HG03280 (cell line): ENCODE data around the gene RPP14.
A peak's percentile ranks its signal among the peaks of the same experiment; 100 is the strongest.
"Not testable (repeated sequence)": the region's sequence is repeated elsewhere in the genome, so short reads cannot be mapped to it uniquely, and the experiment has no call there.

ENCODE experiments used
- ATAC-seq: cut with Tn5 transposase; IDR thresholded peaks from one replicate; pipeline ENCODE4 v1.9.1; 2021; ENCODE audit warnings: mild to moderate bottlenecking, moderate library complexity; ENCODE audit not compliant: unreplicated experiment

RPP14 gene

DNA sequence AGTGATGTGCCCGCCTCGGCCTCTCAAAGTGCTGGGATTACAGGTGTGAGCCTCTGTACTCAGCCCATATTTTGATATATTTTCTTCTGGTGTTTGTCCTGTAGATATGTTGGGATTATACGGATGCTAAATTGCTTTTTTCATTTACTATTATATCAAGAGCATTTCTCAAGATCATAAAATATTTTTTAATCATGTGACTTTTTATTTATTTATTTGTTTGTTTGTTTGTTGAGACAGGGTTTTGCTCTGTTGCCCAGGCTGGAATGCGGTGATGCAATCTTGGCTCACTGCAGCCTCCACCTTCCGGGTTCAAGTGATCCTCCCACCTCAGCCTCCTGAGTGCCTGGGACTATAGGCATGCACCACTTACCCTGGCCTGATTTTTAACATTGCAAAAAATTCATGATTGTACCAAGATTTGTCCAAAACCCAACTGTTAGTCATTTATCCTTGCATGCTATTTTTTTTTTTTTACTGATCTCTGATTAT, 23.9 kb downstream of the RPP14 start:
- no peak for ATAC-seq

DNA sequence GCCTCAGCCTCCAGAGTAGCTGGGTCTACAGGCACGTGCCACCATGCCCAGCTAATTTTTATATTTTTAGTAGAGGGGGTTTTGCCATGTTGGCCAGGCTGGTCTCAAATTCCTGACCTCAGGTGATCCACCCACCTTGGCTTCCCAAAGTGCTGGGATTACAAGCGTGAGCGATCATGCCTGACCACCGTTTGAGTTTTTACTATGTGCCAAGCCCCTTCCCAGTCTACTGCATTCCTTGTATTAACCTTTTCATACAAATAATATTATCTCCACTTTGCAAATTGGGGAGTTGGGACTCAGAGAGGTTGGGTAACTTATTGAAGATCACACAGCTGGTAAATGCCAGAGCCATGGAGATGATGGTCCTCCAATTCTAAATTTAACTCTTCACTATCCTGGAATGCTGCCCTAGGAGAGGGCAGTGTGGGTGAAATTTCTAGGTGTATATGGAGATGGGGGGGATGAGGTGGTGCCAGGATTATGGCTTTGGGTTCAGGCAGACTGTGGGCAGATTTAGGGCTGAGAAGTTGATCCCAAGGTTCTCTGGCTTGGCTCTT, 25.6 kb downstream of the RPP14 start:
- no peak for ATAC-seq

DNA sequence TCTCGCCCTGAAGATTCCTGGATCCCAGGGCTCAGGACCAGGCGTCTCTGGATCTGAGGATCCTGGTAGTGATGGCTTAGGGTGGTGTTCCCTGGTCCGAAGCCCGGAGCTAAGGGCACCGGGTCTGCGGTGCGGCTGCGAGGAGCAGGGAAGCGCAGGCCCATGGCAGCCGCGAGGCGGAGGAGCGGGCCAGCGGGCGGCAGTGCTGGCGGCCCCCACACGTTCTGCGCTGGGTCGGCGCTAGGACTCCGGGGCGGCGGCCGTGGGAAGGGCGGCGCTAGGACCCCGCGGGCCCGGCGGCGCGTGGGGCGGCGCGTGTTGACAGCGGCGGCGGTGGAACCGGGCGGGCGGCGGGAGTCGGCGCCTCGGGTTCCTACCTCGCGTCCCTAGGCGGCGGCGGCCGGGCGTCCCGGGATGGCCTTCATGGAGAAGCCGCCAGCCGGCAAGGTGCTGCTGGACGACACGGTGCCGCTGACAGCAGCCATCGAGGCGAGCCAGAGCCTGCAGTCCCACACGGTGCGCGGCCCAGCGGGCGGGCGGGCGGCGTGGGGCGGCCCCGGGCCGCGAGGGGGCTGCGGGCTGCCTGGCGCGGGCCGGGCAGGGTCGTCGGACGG, 26.6 kb downstream of the RPP14 start, which contains the start of gene PXK:
PXK (plus strand) TSS at position 318 of the 614 bp plus-strand sequence; CDS start at position 415, 97 bp downstream.
- peak; percentile 86 for ATAC-seq

DNA sequence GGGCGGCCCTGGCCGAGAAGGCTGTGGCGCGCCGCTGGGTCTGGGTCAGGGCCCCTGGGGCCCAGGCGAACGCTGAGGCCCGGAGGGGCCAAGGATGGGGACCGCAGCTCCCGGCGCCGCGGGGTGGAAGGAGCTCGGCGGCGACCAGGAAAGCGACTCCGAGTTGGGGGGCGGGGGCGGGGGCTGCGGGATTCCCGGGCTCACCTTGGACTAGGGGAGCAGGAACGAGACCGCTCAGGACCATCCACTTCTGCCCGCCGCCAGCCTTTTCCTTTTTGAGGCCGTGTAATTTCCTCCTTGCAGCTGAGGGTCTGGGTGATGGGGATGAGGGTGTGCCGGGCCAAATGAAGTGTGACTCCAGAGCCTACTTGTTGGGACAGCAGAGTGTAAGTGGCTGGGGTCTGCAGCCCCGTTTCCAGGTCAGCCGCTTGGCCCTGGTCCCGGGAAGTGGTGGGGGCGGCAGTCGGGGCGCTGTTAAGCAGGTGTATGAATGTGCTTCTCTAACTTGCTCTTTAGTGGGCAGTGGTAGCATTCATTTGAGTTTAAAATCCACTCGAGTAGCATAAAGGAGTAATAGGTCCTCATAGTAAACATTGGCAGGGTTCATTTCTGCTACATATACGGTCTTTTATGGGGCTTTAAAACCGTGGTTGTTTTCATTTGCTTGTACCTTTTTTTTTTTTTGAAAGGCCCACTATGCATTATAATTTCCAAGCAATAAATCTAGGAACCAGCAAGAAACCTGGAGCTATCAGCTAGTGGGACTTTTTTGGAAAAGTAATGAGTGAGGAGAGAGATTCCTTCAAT, 27.4 kb downstream of the RPP14 start:
- ATAC-seq = peak; percentile 36

DNA sequence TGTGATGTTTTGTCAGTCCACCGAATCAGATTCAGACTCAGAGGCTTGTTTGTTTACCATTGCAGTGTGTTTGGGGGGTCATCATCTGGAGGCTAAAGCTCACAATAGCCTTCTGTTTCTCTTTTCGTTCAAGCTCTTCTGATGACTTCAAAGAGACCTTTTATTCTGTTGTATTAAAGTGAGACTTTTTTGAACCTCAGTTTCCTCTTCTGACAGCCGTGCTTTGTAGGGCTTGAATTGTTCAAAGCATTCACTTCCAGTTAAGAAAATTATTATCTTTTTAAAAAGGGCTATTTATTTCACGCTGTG, 27.9 kb downstream of the RPP14 start:
- ATAC-seq = no peak

DNA sequence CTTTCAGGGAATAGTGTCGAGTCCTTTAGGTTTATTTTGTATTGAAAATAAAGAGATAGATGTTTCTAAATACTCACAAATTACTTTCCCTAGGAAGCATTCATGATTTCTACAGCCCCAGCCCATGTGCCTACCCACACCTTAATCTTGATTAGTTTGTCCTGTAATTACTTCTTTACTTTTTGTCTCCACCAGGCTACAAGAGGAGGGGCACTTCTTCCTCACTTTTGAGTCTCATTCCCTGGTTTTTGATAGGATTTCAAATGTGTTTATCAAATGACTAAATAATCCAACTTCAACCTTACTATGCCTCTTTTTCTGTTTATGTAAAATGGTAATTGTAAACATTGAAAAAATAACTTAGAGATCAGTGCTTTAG, 28.4 kb downstream of the RPP14 start:
- ATAC-seq = no peak

DNA sequence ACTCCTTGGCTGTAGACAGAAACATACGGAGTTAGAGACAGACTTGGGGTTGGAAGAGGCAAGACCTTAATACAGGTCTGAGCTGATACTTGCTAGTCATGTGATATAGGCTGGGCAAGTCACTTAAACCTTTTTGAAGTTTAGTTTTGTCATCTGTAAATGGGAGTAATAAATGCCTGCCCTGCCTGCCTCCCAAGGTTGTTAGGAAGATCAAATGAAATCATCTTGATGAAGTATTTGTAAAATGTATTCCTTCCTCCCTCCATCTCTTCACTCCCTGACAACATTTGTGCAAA, 29.6 kb downstream of the RPP14 start:
- no peak for ATAC-seq

DNA sequence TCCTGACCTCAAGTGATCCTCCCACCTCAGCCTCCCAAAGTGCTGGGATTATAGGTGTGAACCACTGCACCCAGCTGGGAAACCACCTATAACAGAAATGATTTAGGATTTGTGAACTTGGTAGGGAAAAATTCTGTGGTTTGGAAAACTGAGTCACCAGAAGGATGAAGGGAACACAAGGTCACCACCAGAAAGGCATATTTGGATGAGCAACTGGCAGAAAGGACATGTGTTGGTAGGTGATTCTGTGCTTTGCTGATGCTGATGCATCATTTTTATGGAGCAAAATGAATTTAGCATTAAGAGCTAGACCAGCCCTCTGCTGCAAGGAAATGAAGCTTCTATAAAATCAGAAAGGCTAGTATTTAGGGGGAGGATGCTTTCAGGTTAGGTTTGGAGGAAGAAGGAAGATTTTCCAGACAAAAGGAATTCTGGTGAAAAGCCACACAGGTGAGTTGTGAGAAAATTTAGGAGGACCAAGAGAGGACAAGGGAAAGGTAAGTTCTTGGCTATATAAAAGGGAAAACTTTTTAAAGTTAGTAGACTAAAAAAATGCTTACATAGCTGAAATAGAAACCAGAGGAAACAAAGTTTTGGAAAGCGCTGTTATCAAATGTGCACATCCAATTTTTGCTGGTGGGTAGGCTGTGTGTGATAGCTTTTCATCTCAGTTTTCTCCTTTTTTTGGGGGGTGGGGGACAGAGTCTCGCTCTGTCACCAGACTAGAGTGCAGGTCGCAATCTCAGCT, 30.3 kb downstream of the RPP14 start:
- ATAC-seq = no peak

DNA sequence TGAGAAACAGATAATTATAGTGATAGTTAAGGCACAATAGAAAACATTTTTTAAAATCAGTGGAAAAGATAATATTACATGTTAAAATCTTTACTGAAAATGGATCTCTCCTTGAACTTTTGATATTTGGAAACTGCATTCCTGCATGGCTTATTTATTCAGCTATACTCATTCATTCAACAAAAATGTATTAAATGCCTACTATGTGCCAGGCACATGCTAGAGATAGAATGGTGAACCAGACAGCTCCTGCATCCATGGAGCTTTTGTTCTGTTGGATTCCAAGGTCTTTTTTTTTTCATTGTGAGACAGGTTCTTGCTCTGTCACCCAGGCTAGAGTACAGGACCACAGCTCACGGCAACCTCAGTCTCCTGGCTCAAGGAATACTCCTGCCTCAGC, 31.1 kb downstream of the RPP14 start:
- ATAC-seq = no peak

DNA sequence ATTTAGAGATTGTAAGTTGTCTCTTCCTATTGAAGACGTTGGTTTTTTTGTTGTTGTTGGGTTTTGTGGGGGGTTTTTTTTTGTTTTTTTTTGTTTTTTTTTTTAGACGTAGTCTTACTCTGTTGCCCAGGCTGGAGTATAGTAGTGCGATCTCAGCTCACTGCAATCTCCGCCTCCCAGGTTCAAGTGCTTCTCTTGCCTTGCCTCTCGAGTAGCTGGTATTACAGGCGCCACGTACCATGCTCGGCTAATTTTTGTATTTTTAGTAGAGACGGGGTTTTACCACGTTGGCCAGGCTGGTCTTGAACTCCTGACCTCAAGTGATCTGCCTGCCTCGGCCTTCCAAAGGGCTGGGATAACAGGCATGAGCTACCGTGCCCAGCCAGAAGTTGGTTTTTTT, 33.1 kb downstream of the RPP14 start:
- ATAC-seq = not testable (repeated sequence)

DNA sequence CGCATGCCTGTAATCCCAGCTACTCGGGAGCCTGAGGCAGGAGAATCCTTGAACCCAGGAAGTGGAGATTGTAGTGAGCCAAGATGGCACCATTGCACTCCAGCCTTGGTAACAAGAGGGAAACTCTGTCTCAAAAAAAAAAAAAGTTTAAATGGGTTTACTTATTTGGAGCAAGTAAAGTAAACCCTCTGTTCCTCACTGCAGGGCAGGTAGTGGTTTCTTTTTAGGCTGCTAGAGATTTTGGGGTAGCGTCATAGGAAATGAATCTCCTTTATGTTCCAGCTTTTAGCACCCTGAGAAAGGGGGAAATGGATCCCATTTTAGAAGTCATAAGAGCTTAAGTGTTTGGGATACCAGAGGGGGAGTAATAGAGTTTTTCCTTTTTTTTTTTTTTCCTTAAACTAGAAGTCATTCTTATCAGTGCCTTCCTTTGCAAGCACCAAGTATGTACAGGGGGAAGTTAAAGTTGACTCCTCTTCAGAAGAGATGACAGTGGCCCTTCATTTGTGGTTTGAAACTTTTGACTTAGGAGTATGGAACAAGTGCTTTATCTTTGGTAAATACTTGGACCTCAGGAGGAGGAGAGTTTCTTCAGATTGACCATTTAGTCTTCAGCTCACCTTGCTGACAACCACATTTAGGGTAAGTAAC, 34.7 kb downstream of the RPP14 start:
- ATAC-seq = no peak

DNA sequence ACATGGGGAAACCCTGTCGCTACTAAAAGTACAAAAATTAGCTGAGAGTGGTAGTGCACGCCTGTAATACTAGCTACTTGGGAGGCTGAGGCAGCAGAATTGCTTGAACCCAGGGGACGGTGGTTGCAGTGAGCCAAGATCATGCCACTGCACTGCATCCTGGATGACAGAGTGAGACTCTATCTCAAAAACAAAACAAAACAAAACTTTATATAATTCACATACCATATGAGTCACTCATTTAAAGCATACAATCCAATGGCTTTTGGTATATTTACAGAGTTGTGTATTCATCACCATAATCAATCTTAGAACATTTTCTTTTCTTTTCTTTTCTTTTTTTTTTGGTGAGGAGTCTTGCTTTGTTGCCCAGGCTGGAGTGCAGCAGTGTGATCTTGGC, 35.3 kb downstream of the RPP14 start:
- no peak for ATAC-seq

DNA sequence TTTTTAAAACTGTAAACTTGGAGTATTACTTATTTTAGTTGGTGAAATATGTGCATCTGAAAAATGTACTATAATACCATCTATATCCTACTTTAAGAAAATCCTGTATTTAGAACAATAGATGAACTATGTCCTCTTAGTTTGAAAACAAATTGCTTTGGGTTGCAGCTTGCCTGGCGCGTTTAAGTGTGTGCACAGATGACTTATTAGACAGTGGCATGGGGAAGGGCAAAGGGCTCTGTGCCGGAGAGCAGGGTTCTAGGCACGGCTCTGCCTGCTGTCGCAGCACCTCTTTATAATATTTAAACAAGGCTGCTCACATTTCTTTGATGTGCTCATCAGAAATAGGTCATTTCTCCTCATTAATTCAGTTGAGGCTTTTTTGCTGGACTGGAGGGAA, 36.6 kb downstream of the RPP14 start:
- no peak for ATAC-seq

DNA sequence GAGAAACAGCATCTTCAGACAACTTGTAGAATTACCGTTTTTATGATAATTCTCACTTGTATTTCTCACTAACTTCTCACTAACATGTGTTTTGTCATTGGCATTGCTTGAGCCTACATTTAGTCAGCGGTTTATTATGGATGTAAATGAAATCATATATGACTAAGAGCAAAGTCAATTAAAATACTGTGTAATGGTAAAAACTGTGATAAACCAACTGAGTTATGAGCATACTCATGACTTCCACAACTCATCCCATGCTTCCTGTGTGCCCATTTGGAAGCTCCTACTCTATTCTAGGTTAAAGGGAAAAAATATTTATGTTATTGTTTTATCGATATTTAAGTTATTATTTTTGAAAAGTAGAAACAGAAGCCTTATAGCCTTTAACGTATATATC, 39.4 kb downstream of the RPP14 start:
- ATAC-seq = no peak

DNA sequence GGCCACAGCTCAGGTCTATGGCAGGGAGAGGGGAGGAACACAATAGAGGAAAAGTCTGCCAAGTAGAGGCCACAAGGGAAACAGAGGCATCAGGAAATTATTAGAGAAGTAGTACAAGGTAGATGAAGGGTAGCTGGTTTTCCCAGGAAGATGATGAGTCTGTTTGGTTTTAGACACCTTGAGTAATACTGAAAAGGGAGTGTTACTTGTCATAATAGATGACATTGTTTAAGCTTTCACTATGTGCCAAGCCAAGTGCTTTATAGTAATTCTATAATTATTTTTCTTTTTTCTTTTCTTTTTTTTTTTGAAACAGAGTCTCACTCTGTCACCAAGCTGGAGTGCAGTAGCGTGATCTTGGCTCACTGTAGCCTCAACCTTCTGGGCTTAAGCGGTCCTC, 40.3 kb downstream of the RPP14 start:
- ATAC-seq = no peak

DNA sequence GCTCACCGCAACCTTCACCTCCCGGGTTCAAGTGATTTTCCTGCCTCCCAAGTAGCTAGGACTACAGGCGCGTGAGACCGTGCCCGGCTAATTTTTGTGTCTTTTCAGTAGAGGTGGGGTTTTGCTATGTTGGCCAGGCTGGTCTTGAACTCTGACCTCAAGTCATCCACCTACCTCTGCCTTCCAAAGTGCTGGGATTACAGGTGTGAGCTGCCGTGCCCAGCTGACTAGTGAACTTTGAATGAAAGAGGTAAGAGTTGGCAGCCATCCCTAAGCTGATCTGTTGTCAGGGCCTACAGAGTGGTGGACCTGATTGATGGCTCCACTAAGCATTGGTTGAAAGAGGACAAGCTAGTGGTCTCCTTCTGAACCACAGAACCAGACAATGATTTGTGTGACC, 41.9 kb downstream of the RPP14 start:
- no peak for ATAC-seq

DNA sequence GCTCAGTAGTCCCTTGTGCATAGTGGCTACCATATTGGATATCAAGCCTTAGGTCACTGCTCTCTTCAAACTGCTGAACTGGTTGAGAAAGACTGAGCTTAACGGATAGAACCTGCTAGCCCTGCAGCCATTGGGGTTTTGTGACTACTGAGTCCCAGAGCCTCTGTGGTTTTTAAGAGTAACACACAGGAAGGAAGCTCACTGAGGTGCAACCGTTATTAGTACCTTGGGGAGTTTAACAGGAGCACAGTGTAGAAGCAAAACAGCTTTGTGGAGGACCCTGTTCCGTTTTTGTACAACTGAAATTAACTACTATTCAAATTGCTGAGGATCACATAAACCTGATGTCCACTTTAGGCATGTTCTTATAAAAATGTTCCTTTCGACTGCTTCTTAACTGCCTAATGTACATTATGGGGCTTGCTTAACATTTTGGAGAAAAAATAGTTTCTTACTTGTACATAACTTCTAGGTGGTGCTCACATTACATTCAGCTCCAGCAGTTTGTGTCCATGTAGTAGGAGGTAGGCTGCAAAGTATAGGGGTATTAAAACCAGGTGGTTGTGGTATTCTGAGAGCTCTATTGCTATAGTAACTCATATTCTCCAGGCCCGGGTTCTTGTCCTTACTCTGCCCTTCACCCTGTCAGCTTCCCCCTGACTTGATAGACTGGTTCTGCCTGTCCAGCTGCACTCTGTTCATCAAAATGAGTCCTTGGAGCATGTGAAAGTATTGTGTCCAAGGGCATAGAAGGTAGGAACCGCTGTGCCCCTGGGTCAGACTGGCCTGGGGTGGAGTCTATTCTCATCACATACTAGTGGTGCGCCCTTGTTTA, 44.0 kb downstream of the RPP14 start:
- peak; percentile 77 for ATAC-seq

DNA sequence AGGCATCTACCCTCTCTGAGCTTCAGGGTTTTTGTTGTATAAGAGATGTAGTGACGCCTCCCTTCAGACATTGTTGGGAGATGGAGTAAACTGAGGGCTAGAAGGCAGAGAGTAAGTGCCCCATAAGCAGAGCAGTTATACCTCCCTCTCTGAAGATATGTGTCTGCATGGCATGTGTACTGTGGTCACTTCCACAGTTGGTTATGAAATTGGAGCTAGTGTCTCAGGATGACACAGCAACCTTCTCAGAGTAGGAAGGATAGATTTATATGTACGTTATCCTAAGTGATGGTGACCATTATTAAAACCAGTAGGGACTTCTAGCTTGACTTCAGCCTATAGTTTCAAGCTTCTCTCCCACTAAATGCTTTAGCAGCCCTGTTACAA, 44.6 kb downstream of the RPP14 start:
- ATAC-seq = no peak

DNA sequence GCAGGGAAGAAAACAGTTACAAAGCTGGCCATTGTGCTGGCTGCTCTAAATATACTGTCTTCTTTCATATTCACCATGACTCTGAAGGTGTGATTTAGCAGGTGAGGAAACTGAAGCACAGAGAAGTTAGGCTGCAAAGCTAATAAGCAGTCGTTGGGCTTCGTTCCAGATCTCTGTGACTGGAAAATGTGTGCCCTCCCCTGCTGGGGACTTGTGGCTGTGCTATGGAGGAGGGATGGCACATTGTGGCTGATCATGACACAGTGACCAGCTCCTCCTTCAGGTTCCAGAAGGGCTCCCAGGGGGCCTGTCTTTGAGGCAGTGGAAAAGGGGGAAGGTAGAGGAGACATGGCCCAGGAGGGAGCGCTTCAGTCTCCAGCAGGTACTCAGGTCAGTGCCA, 45.9 kb downstream of the RPP14 start:
- ATAC-seq = no peak

DNA sequence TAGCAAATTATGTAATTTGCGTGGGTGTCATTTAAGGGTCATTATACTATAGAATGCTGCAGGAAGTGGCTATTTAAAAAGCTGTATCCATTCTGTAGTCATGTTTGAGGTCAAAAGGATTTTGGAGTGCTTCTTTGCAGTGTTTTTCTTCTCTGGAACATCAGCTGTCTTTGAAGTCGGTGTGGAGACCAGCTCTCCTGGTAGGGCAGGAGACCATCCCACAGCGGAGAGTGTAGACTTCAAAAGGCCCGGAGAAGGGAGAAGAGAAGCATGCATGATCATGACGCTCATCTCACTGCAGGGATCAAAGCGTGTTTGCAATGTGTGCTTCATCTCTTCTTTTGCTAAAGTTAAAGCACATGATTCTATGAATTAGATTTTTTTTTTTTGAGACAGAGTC, 46.6 kb downstream of the RPP14 start:
- ATAC-seq = no peak
